HepG2 (cell line): ENCODE results near the gene SPNS2. TPM values are rescaled to one million over a fixed set of nuclear protein-coding genes. Genes with fewer than 3 reads are reported as not detected.

ENCODE experiments used
- BHLHE40 ChIP-seq: IDR thresholded peaks from 2 replicates; pipeline ENCODE4 v1.6.1; 2011; ENCODE audit warnings: low read length, improper control_type of control experiment
- BORCS8-MEF2B ChIP-seq: sonication (generic); formaldehyde crosslinking; IDR thresholded peaks from 2 replicates; pipeline ENCODE4 v1.8.0; 2022; ENCODE audit warnings: mild to moderate bottlenecking, missing genetic modification reagents
- CCAR2 ChIP-seq: fragments of 200-400 bp; formaldehyde crosslinking; optimal IDR thresholded peaks from 2 replicates; pipeline ENCODE3; 2018; ENCODE audit warnings: low read depth, mild to moderate bottlenecking, low read length, moderate library complexity
- DNMT1 ChIP-seq: sonication (generic); formaldehyde crosslinking; IDR thresholded peaks from 2 replicates; pipeline ENCODE4 v1.5.1; 2020; ENCODE audit warnings: mild to moderate bottlenecking, missing genetic modification reagents
- HBP1 ChIP-seq: IDR thresholded peaks from 2 replicates; pipeline ENCODE4 v1.6.1; 2016; ENCODE audit warnings: low read depth, control low read depth
- ONECUT2 ChIP-seq: sonication (generic); formaldehyde crosslinking; IDR thresholded peaks from 2 replicates; pipeline ENCODE4 v1.4.0; 2020; ENCODE audit warnings: missing genetic modification reagents
- PBX2 ChIP-seq: IDR thresholded peaks from 2 replicates; pipeline ENCODE4 v1.6.1; 2016; ENCODE audit warnings: control low read depth
- PHF20 ChIP-seq: sonication (generic); formaldehyde crosslinking; IDR thresholded peaks from 2 replicates; pipeline ENCODE4 v1.5.0; 2020; ENCODE audit warnings: mild to moderate bottlenecking, missing genetic modification reagents
- RAD21 ChIP-seq: fragments of 450-650 bp; formaldehyde crosslinking; IDR thresholded peaks from 2 replicates; pipeline ENCODE4 v1.5.0; 2020; ENCODE audit warnings: mild to moderate bottlenecking
- RARA ChIP-seq: IDR thresholded peaks from 2 replicates; pipeline ENCODE4 v1.6.1; 2016; ENCODE audit warnings: missing genetic modification reagents, missing compliant biosample characterization
- SRSF1 ChIP-seq: fragments of 200-400 bp; formaldehyde crosslinking; optimal IDR thresholded peaks from 2 replicates; pipeline ENCODE3; 2017; ENCODE audit warnings: mild to moderate bottlenecking, low read depth, low read length, moderate library complexity
- SUZ12 ChIP-seq: fragments of 150-350 bp; IDR thresholded peaks from 2 replicates; pipeline ENCODE4 v1.6.1; 2014; ENCODE audit warnings: low read depth, low read length
- TCF12 ChIP-seq, 2 experiments: fragments of 450-650 bp in 1 of 2; sonication (generic) in 1 of 2; formaldehyde crosslinking in 1 of 2; IDR thresholded peaks; 2 replicates each; pipeline versions ENCODE4 v1.6.1 to v1.8.0; 2017 to 2022; ENCODE audit warnings: antibody characterized with exemption in 1 of 2, mild to moderate bottlenecking in 1 of 2, missing genetic modification reagents in 1 of 2, moderate library complexity in 1 of 2
- U2AF2 ChIP-seq: fragments of 200-400 bp; formaldehyde crosslinking; IDR thresholded peaks from 2 replicates; pipeline ENCODE4 v1.6.1; 2017; ENCODE audit warnings: low read depth, mild to moderate bottlenecking, low read length
- ZBTB8A ChIP-seq: sonication (generic); formaldehyde crosslinking; IDR thresholded peaks from 2 replicates; pipeline ENCODE4 v1.4.0; 2020; ENCODE audit warnings: mild to moderate bottlenecking, low read depth, missing genetic modification reagents, borderline replicate concordance
- ZFP36L1 ChIP-seq: sonication (generic); formaldehyde crosslinking; IDR thresholded peaks from 2 replicates; pipeline ENCODE4 v1.8.0; 2022; ENCODE audit warnings: mild to moderate bottlenecking, missing genetic modification reagents, moderate library complexity
- ZNF235 ChIP-seq: sonication (generic); formaldehyde crosslinking; IDR thresholded peaks from 2 replicates; pipeline ENCODE4 v1.8.1; 2023; ENCODE audit warnings: mild to moderate bottlenecking, missing genetic modification reagents, borderline replicate concordance
- ZNF326 ChIP-seq: sonication (generic); formaldehyde crosslinking; IDR thresholded peaks from 2 replicates; pipeline ENCODE4 v1.4.0; 2020; ENCODE audit warnings: missing genetic modification reagents, borderline replicate concordance
- ZNF549 ChIP-seq: sonication (generic); formaldehyde crosslinking; IDR thresholded peaks from 2 replicates; pipeline ENCODE4 v1.5.0; 2020; ENCODE audit warnings: missing genetic modification reagents
- ZNF563 ChIP-seq: sonication (generic); formaldehyde crosslinking; IDR thresholded peaks from 2 replicates; pipeline ENCODE4 v1.8.0; 2022; ENCODE audit warnings: mild to moderate bottlenecking, moderate library complexity, missing genetic modification reagents
- ZNF597 ChIP-seq: sonication (generic); formaldehyde crosslinking; IDR thresholded peaks from 2 replicates; pipeline ENCODE4 v1.5.0; 2020; ENCODE audit warnings: missing genetic modification reagents
- ZNF605 ChIP-seq: sonication (generic); formaldehyde crosslinking; IDR thresholded peaks from 2 replicates; pipeline ENCODE4 v1.8.0; 2022; ENCODE audit warnings: mild to moderate bottlenecking, missing genetic modification reagents
- ZNF614 ChIP-seq: IDR thresholded peaks from 2 replicates; pipeline ENCODE4 v1.6.1; 2018; ENCODE audit warnings: missing biosample characterization, missing genetic modification reagents, inconsistent platforms, borderline replicate concordance
- ZNF7 ChIP-seq: IDR thresholded peaks from 2 replicates; pipeline ENCODE4 v1.6.1; 2016; ENCODE audit warnings: missing biosample characterization, missing genetic modification reagents
- ZNF75D ChIP-seq: sonication (generic); formaldehyde crosslinking; IDR thresholded peaks from 2 replicates; pipeline ENCODE4 v1.8.1; 2023; ENCODE audit warnings: missing genetic modification reagents, mild to moderate bottlenecking, borderline replicate concordance
- ZNF775 ChIP-seq: sonication (generic); formaldehyde crosslinking; IDR thresholded peaks from 2 replicates; pipeline ENCODE4 v1.4.0; 2020; ENCODE audit warnings: missing genetic modification reagents, mild to moderate bottlenecking, moderate library complexity, borderline replicate concordance
- ZNF790 ChIP-seq: sonication (generic); formaldehyde crosslinking; IDR thresholded peaks from 2 replicates; pipeline ENCODE4 v1.8.0; 2022; ENCODE audit warnings: missing genetic modification reagents, mild to moderate bottlenecking, borderline replicate concordance
- ZNF850 ChIP-seq: sonication (generic); formaldehyde crosslinking; conservative IDR thresholded peaks from 2 replicates; pipeline ENCODE4 v1.9.0; 2021; ENCODE audit warnings: mild to moderate bottlenecking, missing genetic modification reagents
- polyA plus RNA-seq, 8 experiments: library from polyadenylated mRNA; depleted of rRNA in 3 of 8; stranded (reverse) in 7 of 8; unstranded in 1 of 8; fragments of >200 nt; fragmentation: Illumina TruSeq in 4 of 8; extraction: Trizol in 4 of 8; gene quantifications; 2 replicates each; pipeline versions ENCODE4 v1.2.1 to v1.2.3, GENCODE V29; 2011 to 2016; ENCODE audit warnings: low read depth in 4 of 8, missing spikeins in 1 of 8, mixed read lengths in 1 of 8; ENCODE audit not compliant: insufficient read depth in 1 of 8
- total RNA-seq, 5 experiments: library from RNA; depleted of rRNA; stranded (reverse); fragments of >200 nt; fragmentation: Illumina TruSeq; extraction: Trizol; gene quantifications; 2 replicates each; pipeline ENCODE4 v1.2.3, GENCODE V29; 2016; ENCODE audit warnings: low read depth in 1 of 5

The SPNS2 gene
- total and polyA plus RNA-seq, 2 of the 13 experiments (the other 11 are each of a cell fraction or from before 2014, with no cell fraction given) = 0.01 TPM; not detected in 1

GRCh38 chr17:4492721-4493561, 5.7 kb upstream of the SPNS2 start (continued):
- TF ChIP-seq RARA (CRISPR knock-in tag) (peak; percentile 82), ZNF326 (CRISPR knock-in tag) (no peak), ZNF235 (CRISPR knock-in tag) (no peak), HBP1 (CRISPR knock-in tag) (peak; percentile 98), ZNF549 (no peak), ZNF775 (CRISPR knock-in tag) (no peak), BHLHE40 (peak; percentile 92), CCAR2 (no peak), BORCS8-MEF2B (CRISPR knock-in tag) (peak; percentile 96), ZFP36L1 (CRISPR knock-in tag) (0 out of 2 replicates have a peak, but pooled peaks have one; percentile 36), ZNF614 (peak; percentile 58; the same call in 1 of the 2 replicates), ONECUT2 (CRISPR knock-in tag) (peak; percentile 66; the same call in 1 of the 2 replicates), SRSF1 (no peak), PBX2 (CRISPR knock-in tag) (no peak), ZNF563 (CRISPR knock-in tag) (peak; percentile 88), SUZ12 (no peak), ZNF75D (peak; percentile 89; the same call in 1 of the 2 replicates), ZNF597 (CRISPR knock-in tag) (no peak), ZNF605 (CRISPR knock-in tag) (peak; percentile 81; the same call in 1 of the 2 replicates), ZNF850 (CRISPR knock-in tag) (no peak), RAD21 (0 out of 2 replicates have a peak, but pooled peaks have one; percentile 15), ZNF790 (CRISPR knock-in tag) (peak; percentile 90; the same call in 1 of the 2 replicates), U2AF2 (no peak), PHF20 (CRISPR knock-in tag) (no peak), ZBTB8A (no peak), DNMT1 (CRISPR knock-in tag) (0 out of 2 replicates have a peak, but pooled peaks have one; percentile 65), ZNF7 (CRISPR knock-in tag) (peak; percentile 46; the same call in 1 of the 2 replicates), TCF12 (IDR thresholded peaks at IDR 0.05) (no peak), TCF12 (CRISPR knock-in tag; IDR thresholded peaks at IDR 0.05) (no peak)
